Panc1 (cell line): ENCODE measurements around the gene POMC. TPM values are rescaled to one million over a fixed set of nuclear protein-coding genes. Genes with fewer than 3 reads are reported as not detected.

ENCODE experiments used
- ATAC-seq: fragments of 200-7000 bp; cut with Tn5 transposase; 2 replicates; pipeline ENCODE4 v1.9.1; 2020; ENCODE audit warnings: mild to moderate bottlenecking, moderate library complexity
- BruUV-seq: library from RNA; stranded (reverse); fragments of 400-500 nt; replicated peaks from 2 replicates; lab custom pipeline; 2021; lab: Mats Ljungman, UMichigan
- CTCF ChIA-PET: fragments of 300-600 bp; sonication (Branson Sonifier 250); formaldehyde crosslinking; loops from one replicate; lab custom pipeline; 2022; ENCODE audit warnings: antibody characterized with exemption; lab: Charles Lee
- POLR2A ChIA-PET: fragments of 300-600 bp; sonication (Branson Sonifier 250); formaldehyde crosslinking; loops from one replicate; lab custom pipeline; 2022; ENCODE audit warnings: antibody characterized with exemption; lab: Charles Lee
- DNase-seq: peaks from one replicate; pipeline ENCODE4 v3.0.0-alpha.2; 2010; ENCODE audit warnings: low read depth, low spot score
- H3K27ac ChIP-seq: 2 replicates; pipeline ENCODE4 v1.5.1; 2011; ENCODE audit warnings: mild to moderate bottlenecking, low read length, inconsistent platforms
- H3K27me3 ChIP-seq: fragments of 200-500 bp; sonication (Bioruptor generic); 2 replicates; pipeline ENCODE4 v1.6.0; 2014; ENCODE audit warnings: low read length, inconsistent platforms; ENCODE audit not compliant: control insufficient read depth, insufficient read depth
- H3K36me3 ChIP-seq: fragments of 200-500 bp; sonication (Bioruptor generic); 2 replicates; pipeline ENCODE4 v1.5.1; 2014; ENCODE audit warnings: inconsistent platforms, mild to moderate bottlenecking, low read length, moderate library complexity; ENCODE audit not compliant: control insufficient read depth, insufficient read depth
- H3K4me1 ChIP-seq: 2 replicates; pipeline ENCODE4 v1.5.1; 2011; ENCODE audit warnings: inconsistent platforms, mild to moderate bottlenecking, low read length, moderate library complexity; ENCODE audit not compliant: control insufficient read depth, insufficient read depth
- H3K4me3 ChIP-seq, 2 experiments: 2 replicates each; pipeline ENCODE4 v1.5.1; 2011 to 2012; ENCODE audit warnings: low read depth in 2 of 2, low read length in 2 of 2, mild to moderate bottlenecking in 2 of 2, inconsistent platforms in 1 of 2, moderate library complexity in 1 of 2
- H3K9me3 ChIP-seq: fragments of 200-500 bp; sonication (Bioruptor generic); 2 replicates; pipeline ENCODE4 v1.5.1; 2014; ENCODE audit warnings: low read depth, mild to moderate bottlenecking, inconsistent platforms, low read length, moderate library complexity; ENCODE audit not compliant: control insufficient read depth, insufficient read depth
- CTCF ChIP-seq: fragments of 450-650 bp; IDR thresholded peaks from 2 replicates; pipeline ENCODE4 v1.5.1; 2017; ENCODE audit warnings: mild to moderate bottlenecking
- POLR2AphosphoS5 ChIP-seq: IDR thresholded peaks from 2 replicates; pipeline ENCODE4 v1.6.1; 2012; ENCODE audit warnings: mild to moderate bottlenecking, low read depth, low read length, moderate library complexity
- REST ChIP-seq, 2 experiments: IDR thresholded peaks; 2 replicates each; pipeline ENCODE4 v1.6.1; 2011 to 2012; ENCODE audit warnings: low read depth in 2 of 2, control low read depth in 1 of 2, low read length in 1 of 2, mild to moderate bottlenecking in 1 of 2, moderate library complexity in 1 of 2; ENCODE audit not compliant: insufficient read depth in 1 of 2
- SIN3A ChIP-seq: IDR thresholded peaks from 2 replicates; pipeline ENCODE4 v1.6.1; 2012; ENCODE audit warnings: low read depth, mild to moderate bottlenecking, low read length, moderate library complexity, borderline replicate concordance; ENCODE audit not compliant: insufficient read depth
- TCF7L2 ChIP-seq: IDR thresholded peaks from 2 replicates; pipeline ENCODE4 v1.6.1; 2011; ENCODE audit warnings: mild to moderate bottlenecking, low read depth, low read length, inconsistent platforms
- in situ Hi-C: cut with HindIII; loops from 2 replicates; pipeline ENCODE4 v1.10.0; 2016; ENCODE audit warnings: low sequenced_read_pairs, low pct_unique_long_range_greater_than_20kb
- intact Hi-C: fragments of 100-400 bp; cut with micrococcal nuclease; formaldehyde crosslinking; loops from one replicate; pipeline ENCODE4 v1.10.0; 2022; ENCODE audit not compliant: unreplicated experiment
- total RNA-seq: library from RNA; stranded (reverse); gene quantifications from one replicate; pipeline ENCODE4 v1.2.1, GENCODE V29; 2021; ENCODE audit not compliant: unreplicated experiment

Gene POMC
- total RNA-seq, 1 experiment from 2014 or later: not detected

GRCh38 chr2:25174192-25174861 lies 5.9 kb upstream of the POMC start:
- no TSS peak for BruUV-seq
- no peaks in the 10 kb centered on the region for H3K4me1 ChIP-seq
- ATAC-seq (no peak), DNase-seq (no peak)
- no peak overlapping the region for H3K27ac ChIP-seq
- H3K4me3 ChIP-seq: no peak overlapping the region
- H3K36me3 ChIP-seq: no peaks in the 10 kb centered on the region
- peaks cover 4% of the 10 kb centered on the region for H3K27me3 ChIP-seq
- TF ChIP-seq POLR2AphosphoS5 (no peak), TCF7L2 (no peak), SIN3A (no peak), REST (IDR thresholded peaks at IDR 0.05; ENCODE audit: insufficient read depth in 1 of 2, low read depth in 2 of 2, low read length in 1 of 2) (no peak), CTCF (no peak)
- in situ Hi-C loops: no loop called here
- ChIA-PET POLR2A (no interaction called here), CTCF (no interaction called here)
- intact Hi-C loops: no loop called here
- H3K9me3 ChIP-seq: no peaks in the 10 kb centered on the region

GRCh38 chr2:25173719-25174118 lies 5.3 kb upstream of the POMC start:
- POLR2A ChIA-PET: no interaction called here
- peaks cover 10% of the 10 kb centered on the region for H3K27me3 ChIP-seq
- H3K9me3 ChIP-seq: no peaks in the 10 kb centered on the region
- DNase-seq (no peak), ATAC-seq (no peak)
- in situ Hi-C loops: no loop called here
- no peak overlapping the region for H3K27ac ChIP-seq
- intact Hi-C loops: no loop called here
- TF ChIP-seq TCF7L2: no peak
- no peak for TF ChIP-seq POLR2AphosphoS5
- H3K4me1 ChIP-seq: no peaks in the 10 kb centered on the region
- CTCF ChIA-PET: no interaction called here
- no TSS peak for BruUV-seq
- H3K36me3 ChIP-seq: no peaks in the 10 kb centered on the region
- no peak overlapping the region for H3K4me3 ChIP-seq

GRCh38 chr2:25170888-25171287 lies 2.5 kb upstream of the POMC start:
- intact Hi-C loops: no loop called here
- Histone ChIP-seq H3K36me3 (no peaks in the 10 kb centered on the region), H3K9me3 (no peaks in the 10 kb centered on the region), H3K4me3 (no peak overlapping the region), H3K27ac (no peak overlapping the region), H3K27me3 (peaks cover 25% of the 10 kb centered on the region), H3K4me1 (no peaks in the 10 kb centered on the region)
- TF ChIP-seq SIN3A: no peak
- TF ChIP-seq POLR2AphosphoS5: no peak
- TF ChIP-seq CTCF: no peak
- TF ChIP-seq TCF7L2: no peak
- TF ChIP-seq REST (IDR thresholded peaks at IDR 0.05; ENCODE audit: insufficient read depth in 1 of 2, low read depth in 2 of 2, low read length in 1 of 2): no peak
- in situ Hi-C loops: no loop called here
- BruUV-seq: no TSS peak
- DNase-seq (no peak), ATAC-seq (no peak)
- CTCF ChIA-PET: interaction anchor here (0.6 kb wide), 1 partner anchor 361 kb away, joined by 3 read pairs; no protein-coding TSS in a partner anchor
- POLR2A ChIA-PET: no interaction called here
